Esophagus muscularis mucosa (tissue), 4 donors: ENCODE results near the gene PDK2. TPM values are rescaled to one million over a fixed set of nuclear protein-coding genes. Genes with fewer than 3 reads are reported as not detected.

Experiments used
- DNase-seq: peaks from one replicate; pipeline ENCODE4 v3.0.0-alpha.2; 2017; ENCODE audit errors: extremely low spot score
- H3K27ac ChIP-seq, 4 donors: fragments of 200-600 bp; sonication (generic); replicated peaks in 1 of 4; 1 replicate in 3 of 4; 2 replicates in 1 of 4; pipeline ENCODE4 v1.5.1; 2016 to 2019; ENCODE audit warnings: mild to moderate bottlenecking in 1 of 4
- H3K27me3 ChIP-seq, 4 donors: fragments of 200-600 bp; sonication (generic); one replicate each; pipeline versions ENCODE4 v1.5.1 to v1.6.0; 2016 to 2019
- H3K36me3 ChIP-seq, 4 donors: fragments of 200-600 bp; sonication (generic); one replicate each; pipeline ENCODE4 v1.5.1; 2016 to 2019
- H3K4me1 ChIP-seq, 4 donors: fragments of 200-600 bp; sonication (generic); one replicate each; pipeline ENCODE4 v1.5.1; 2016 to 2019
- H3K4me3 ChIP-seq, 4 donors: fragments of 200-600 bp; sonication (generic); 1 replicate in 2 of 4; 2 replicates in 2 of 4; pipeline ENCODE4 v1.5.1; 2016 to 2019; ENCODE audit warnings: mild to moderate bottlenecking in 4 of 4, moderate library complexity in 1 of 4
- H3K9me3 ChIP-seq, 4 donors: fragments of 200-600 bp; sonication (generic); 1 replicate in 3 of 4; 2 replicates in 1 of 4; pipeline ENCODE4 v1.5.1; 2016 to 2019
- EP300 ChIP-seq: sonication (generic); formaldehyde crosslinking; IDR thresholded peaks from one replicate; pipeline ENCODE4 v1.6.1; 2017; ENCODE audit warnings: antibody characterized with exemption
- POLR2A ChIP-seq: fragments of 450-650 bp; IDR thresholded peaks from one replicate; pipeline ENCODE4 v1.6.1; 2017; ENCODE audit warnings: antibody characterized with exemption, moderate library complexity, mild to moderate bottlenecking, low read depth
- POLR2AphosphoS5 ChIP-seq, 2 donors: sonication (generic); formaldehyde crosslinking; IDR thresholded peaks; one replicate each; pipeline ENCODE4 v1.6.1; 2017; ENCODE audit warnings: antibody characterized with exemption in 2 of 2
- WGBS: methylation state at CpG from one replicate; pipeline ENCODE4 v1.1.5; 2018; 5-methylcytosine and 5-hydroxymethylcytosine counted together
- intact Hi-C: fragments of 100-400 bp; cut with DNase I; formaldehyde crosslinking; loops from one replicate; pipeline ENCODE4 v1.15.1; 2023
- total RNA-seq, 4 donors: library from RNA; depleted of rRNA; stranded (reverse); fragments of >200 nt; gene quantifications; one replicate each; pipeline versions ENCODE4 v1.1.0 to v1.2.1, GENCODE V29; 2016
- TF ChIP-seq, protein P1 (sequence below), 3 experiments: fragments of 200-600 bp in 2 of 3; fragments of 450-650 bp in 1 of 3; sonication (generic) in 2 of 3; IDR thresholded peaks; one replicate each; pipeline ENCODE4 v1.5.1; 2017 to 2019; ENCODE audit warnings: antibody characterized with exemption in 3 of 3, mild to moderate bottlenecking in 2 of 3, moderate library complexity in 1 of 3

Gene PDK2
- total RNA-seq, 4 donors from 2014 or later: 31.6 to 118 (median 61.4) TPM

DNA sequence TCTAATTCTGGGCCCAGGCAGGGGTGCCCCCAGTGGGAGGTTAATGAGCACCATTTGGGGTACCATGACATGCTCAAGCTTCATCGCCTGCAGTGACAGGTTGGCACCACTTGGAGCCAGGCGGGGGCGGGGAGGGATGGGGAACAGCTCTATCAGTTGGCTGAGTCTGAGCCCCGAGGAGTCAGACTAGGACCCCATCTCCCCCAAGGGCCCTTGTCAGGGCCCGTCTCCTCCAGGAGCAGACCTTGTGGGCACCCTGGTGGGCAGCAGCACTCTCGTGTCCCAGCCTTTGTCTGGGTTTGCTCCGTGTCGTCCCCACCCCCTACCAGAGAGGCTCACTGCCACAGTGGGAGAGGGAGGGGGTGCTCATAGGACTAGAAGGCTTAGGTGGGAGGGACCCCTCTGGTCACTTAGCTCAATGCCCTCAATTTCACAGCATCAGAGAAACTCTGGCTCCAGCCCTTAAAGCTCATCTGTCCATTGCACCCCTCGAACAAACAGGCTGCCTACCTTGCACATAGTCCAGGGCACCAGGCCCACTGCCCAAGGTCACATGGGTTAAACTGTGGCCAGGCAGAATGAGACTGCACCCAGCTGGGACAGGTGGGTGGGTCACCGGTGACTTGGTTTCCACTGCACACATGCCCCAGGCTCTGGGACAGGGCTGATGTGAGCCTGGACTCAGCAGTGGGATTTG is 51.2 kb downstream of the PDK2 start:
- DNase-seq: no peak
- Histone ChIP-seq H3K4me1 (peaks cover 36 to 92% (median 79%) of the 10 kb centered on the region in 4 donors), H3K4me3 (peak overlapping the region; percentile 76 to 91 (median 78)), H3K36me3 (peaks cover 27 to 43% (median 39%) of the 10 kb centered on the region in 4 donors), H3K9me3 (no peaks in the 10 kb centered on the region), H3K27ac (peak overlapping the region; percentile 87 to 95 (median 94)), H3K27me3 (no peaks in the 10 kb centered on the region)
- WGBS: 66% methylated on average over 4 of the region's 10 CpGs
- intact Hi-C loops: loop anchor here (5.0 kb wide), 1 partner anchor 34 kb away; no protein-coding TSS in a partner anchor
- TF ChIP-seq, protein P1, sequence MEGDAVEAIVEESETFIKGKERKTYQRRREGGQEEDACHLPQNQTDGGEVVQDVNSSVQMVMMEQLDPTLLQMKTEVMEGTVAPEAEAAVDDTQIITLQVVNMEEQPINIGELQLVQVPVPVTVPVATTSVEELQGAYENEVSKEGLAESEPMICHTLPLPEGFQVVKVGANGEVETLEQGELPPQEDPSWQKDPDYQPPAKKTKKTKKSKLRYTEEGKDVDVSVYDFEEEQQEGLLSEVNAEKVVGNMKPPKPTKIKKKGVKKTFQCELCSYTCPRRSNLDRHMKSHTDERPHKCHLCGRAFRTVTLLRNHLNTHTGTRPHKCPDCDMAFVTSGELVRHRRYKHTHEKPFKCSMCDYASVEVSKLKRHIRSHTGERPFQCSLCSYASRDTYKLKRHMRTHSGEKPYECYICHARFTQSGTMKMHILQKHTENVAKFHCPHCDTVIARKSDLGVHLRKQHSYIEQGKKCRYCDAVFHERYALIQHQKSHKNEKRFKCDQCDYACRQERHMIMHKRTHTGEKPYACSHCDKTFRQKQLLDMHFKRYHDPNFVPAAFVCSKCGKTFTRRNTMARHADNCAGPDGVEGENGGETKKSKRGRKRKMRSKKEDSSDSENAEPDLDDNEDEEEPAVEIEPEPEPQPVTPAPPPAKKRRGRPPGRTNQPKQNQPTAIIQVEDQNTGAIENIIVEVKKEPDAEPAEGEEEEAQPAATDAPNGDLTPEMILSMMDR (IDR thresholded peaks at IDR 0.05): no peak
- no peak for TF ChIP-seq POLR2AphosphoS5 (IDR thresholded peaks at IDR 0.05)

DNA sequence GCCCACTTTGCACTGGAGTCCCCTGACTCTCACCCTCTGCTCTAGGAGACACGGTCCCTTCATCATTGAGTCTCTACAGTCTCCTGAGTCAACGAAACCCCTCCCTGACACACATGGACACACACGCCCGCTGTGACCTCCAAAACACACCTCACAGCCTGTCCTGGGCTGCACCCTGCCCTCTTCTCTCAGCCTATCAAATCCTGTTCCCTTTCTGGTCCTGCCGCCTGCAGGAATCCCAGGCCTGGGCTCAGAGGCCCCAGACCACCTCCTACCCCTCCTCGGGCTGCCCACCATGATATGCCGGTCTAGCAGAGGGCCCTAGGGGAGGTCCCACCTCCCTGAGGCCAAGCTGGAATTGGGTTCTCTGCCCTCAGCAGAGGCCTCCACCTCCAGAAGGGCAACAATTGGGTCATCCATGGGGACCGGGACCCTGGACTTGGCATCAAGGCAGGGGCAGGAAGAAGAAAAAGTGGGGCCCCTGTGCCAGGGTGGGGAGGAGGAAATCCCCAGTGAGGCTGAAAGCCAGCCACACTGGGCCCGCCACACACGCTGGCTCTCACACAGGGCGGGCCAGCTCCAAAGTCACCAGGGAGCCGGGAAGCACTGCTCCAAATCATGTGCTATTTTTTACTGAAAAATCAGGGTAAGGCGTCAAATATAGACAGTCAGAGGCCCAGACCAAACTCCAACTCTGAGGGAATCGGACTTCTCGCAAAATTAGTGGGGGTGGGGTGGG is 51.9 kb downstream of the PDK2 start:
- H3K27ac ChIP-seq: peak overlapping the region; percentile 87 to 95 (median 94)
- H3K9me3 ChIP-seq: no peaks in the 10 kb centered on the region
- no peak for DNase-seq
- H3K27me3 ChIP-seq: no peaks in the 10 kb centered on the region
- 32% methylated on average over 10 of the region's 15 CpGs for WGBS
- peaks cover 39 to 94% (median 82%) of the 10 kb centered on the region in 4 donors for H3K4me1 ChIP-seq
- TF ChIP-seq, protein P1 (IDR thresholded peaks at IDR 0.05): no peak
- TF ChIP-seq POLR2A (no peak), POLR2AphosphoS5 (IDR thresholded peaks at IDR 0.05) (no peak), EP300 (no peak)
- H3K36me3 ChIP-seq: peaks cover 23 to 36% (median 32%) of the 10 kb centered on the region in 4 donors
- peak overlapping the region; percentile 76 to 91 (median 78) for H3K4me3 ChIP-seq
- intact Hi-C loops: loop anchor here (5.0 kb wide), 1 partner anchor 35 kb away; no protein-coding TSS in a partner anchor

DNA sequence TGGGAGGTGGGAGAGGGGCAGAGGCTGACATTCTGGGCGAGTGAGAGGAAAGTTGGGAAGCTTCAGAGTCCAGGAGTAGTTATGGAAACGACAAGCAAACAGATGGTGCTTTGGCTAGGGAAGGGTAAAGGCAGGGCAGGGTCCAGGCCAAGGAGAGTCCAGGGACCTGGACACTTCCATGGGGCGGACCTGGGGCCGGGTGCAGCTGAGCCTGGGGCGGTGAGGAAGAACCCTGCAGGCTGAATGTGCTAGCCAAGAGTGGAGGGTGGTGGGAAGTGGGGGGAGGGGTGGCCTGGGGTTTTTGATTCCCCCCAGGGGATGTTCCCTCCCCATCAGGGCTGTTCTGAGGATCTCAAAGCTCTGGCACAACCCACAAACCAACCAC is 52.7 kb downstream of the PDK2 start:
- Histone ChIP-seq H3K36me3 (peaks cover 15 to 28% (median 25%) of the 10 kb centered on the region in 4 donors), H3K4me3 (peak overlapping the region; percentile 76 to 91 (median 78)), H3K27ac (peak overlapping the region; percentile 87 to 95 (median 94)), H3K9me3 (no peaks in the 10 kb centered on the region), H3K27me3 (no peaks in the 10 kb centered on the region), H3K4me1 (peaks cover 47 to 94% (median 82%) of the 10 kb centered on the region in 4 donors)
- TF ChIP-seq, protein P1 (IDR thresholded peaks at IDR 0.05): no peak
- TF ChIP-seq POLR2A: no peak
- intact Hi-C loops: loop anchor here (5.0 kb wide), 1 partner anchor 36 kb away; no protein-coding TSS in a partner anchor
- 6% methylated on average over 5 of the region's 5 CpGs for WGBS
- DNase-seq: no peak

DNA sequence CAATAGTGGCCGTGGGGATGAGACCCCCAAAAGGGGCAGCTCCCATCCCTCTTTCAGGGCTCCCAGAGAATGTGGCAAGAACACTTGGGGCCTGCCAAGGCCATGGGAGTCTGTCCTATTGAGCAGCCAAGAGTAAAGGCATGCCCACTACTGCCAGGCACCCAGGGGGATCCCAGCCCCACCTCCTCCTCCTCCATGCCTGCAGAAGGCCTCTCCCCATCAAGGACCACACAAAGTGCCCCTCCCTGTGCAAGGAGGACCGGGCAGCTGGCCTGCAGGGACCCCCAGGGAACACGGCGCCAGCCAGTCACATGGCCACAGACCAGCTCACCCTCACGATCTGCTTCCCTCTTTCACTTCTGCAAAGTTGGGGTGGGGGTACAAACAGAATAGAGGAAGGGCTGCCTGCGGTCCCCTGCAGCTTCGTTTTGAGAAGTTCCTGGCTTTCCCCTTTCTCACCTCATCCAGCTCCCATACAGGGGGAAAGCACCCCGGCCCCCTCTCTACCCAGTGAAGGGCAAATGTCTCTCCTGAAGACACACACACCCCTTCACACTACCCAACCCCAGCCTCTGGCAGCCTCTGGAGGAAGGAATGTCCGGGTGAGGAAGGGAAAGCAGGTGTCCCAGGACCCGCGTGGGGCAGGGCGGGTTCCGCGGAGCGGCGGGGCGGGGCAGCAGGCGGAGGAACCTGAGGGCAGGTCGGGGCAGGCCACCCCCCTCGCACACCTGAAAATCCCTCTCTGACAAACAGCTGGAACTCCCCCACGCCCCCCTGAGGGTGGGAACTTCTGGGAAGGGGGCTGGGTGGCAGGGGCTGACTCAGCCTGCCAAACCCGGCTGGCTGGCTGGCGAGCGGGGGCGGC is 53.3 kb downstream of the PDK2 start:
- peaks cover 51 to 94% (median 85%) of the 10 kb centered on the region in 4 donors for H3K4me1 ChIP-seq
- no peak for DNase-seq
- intact Hi-C loops: loop anchor here (5.0 kb wide), 1 partner anchor 36 kb away; no protein-coding TSS in a partner anchor

More for the DNA sequence above, 53.3 kb downstream of the PDK2 start:
- TF ChIP-seq, protein P1 (IDR thresholded peaks at IDR 0.05): peak; percentile 12 to 27 (median 22)
- no peak for TF ChIP-seq POLR2A
- 0% methylated on average over 8 of the region's 25 CpGs for WGBS
- peak overlapping the region; percentile 87 to 95 (median 94) for H3K27ac ChIP-seq
- H3K9me3 ChIP-seq: no peaks in the 10 kb centered on the region
- no peaks in the 10 kb centered on the region for H3K27me3 ChIP-seq
- H3K36me3 ChIP-seq: peaks cover 9 to 22% (median 19%) of the 10 kb centered on the region in 4 donors
- H3K4me3 ChIP-seq: peak overlapping the region; percentile 76 to 91 (median 78)
